Nucleus accumbens (tissue), 56 donors: ENCODE measurements around the gene KCNH3.

Experiments
- DNase-seq, 56 donors: peaks; one replicate each; lab custom pipeline; 2025; lab: John Stamatoyannopoulos, UW

The KCNH3 gene

GRCh38 chr12:49543914-49544815 is 5.3 kb downstream of the KCNH3 start:
- DNase-seq = peak in 2 of 56 donors; percentile 20 to 33

- no peak for DNase-seq
Observed at GRCh38 chr12:49545815-49546214, 7.0 kb downstream of the KCNH3 start.

GRCh38 chr12:49546481-49546880 is 7.7 kb downstream of the KCNH3 start:
- no peak for DNase-seq

GRCh38 chr12:49547090-49547690 is 8.4 kb downstream of the KCNH3 start:
- no peak for DNase-seq

GRCh38 chr12:49548481-49548821 is 9.6 kb downstream of the KCNH3 start:
- peak in 1 of 56 donors; percentile 17 for DNase-seq

GRCh38 chr12:49548822-49549648 is 10.2 kb downstream of the KCNH3 start:
- peak in 6 of 56 donors; percentile 13 to 53 (median 19) for DNase-seq

- no peak for DNase-seq
Observed at GRCh38 chr12:49549735-49550692, 11.2 kb downstream of the KCNH3 start.

- DNase-seq = no peak
Observed at GRCh38 chr12:49550693-49551252, 11.9 kb downstream of the KCNH3 start.

- DNase-seq = peak in 4 of 56 donors; percentile 7 to 22 (median 20)
Observed at GRCh38 chr12:49552014-49552413, 13.2 kb downstream of the KCNH3 start.

GRCh38 chr12:49552425-49552824 is 13.6 kb downstream of the KCNH3 start:
- no peak for DNase-seq

GRCh38 chr12:49552899-49553298 is 14.1 kb downstream of the KCNH3 start:
- no peak for DNase-seq

- no peak for DNase-seq
Observed at GRCh38 chr12:49553512-49554088, 14.8 kb downstream of the KCNH3 start.

GRCh38 chr12:49554266-49554665 is 15.4 kb downstream of the KCNH3 start:
- no peak for DNase-seq

GRCh38 chr12:49555631-49556390 is 17.0 kb downstream of the KCNH3 start:
- no peak for DNase-seq

- DNase-seq = no peak
Observed at GRCh38 chr12:49556391-49557186, 17.8 kb downstream of the KCNH3 start.

- DNase-seq = no peak
Observed at GRCh38 chr12:49557187-49557916, 18.5 kb downstream of the KCNH3 start.

- DNase-seq = peak in 2 of 56 donors; percentile 18 to 40
Observed at GRCh38 chr12:49557917-49558215, 19.0 kb downstream of the KCNH3 start.
